LNCaP clone FGC (cell line): ENCODE measurements around the gene APOA1.

Experiments
- DNase-seq: peaks from one replicate; pipeline ENCODE4 v3.0.0-alpha.2; 2011; ENCODE audit warnings: low read depth
- H3K4me3 ChIP-seq: 2 replicates; pipeline ENCODE4 v1.5.1; 2011; ENCODE audit warnings: mild to moderate bottlenecking, low read depth, low read length, control low read depth
- TF ChIP-seq, protein P1 (sequence below): IDR thresholded peaks from 2 replicates; pipeline ENCODE4 v1.5.1; 2012; ENCODE audit warnings: mild to moderate bottlenecking; ENCODE audit not compliant: control insufficient read depth, insufficient read depth; ENCODE audit errors: extremely low read depth

The APOA1 gene

DNA sequence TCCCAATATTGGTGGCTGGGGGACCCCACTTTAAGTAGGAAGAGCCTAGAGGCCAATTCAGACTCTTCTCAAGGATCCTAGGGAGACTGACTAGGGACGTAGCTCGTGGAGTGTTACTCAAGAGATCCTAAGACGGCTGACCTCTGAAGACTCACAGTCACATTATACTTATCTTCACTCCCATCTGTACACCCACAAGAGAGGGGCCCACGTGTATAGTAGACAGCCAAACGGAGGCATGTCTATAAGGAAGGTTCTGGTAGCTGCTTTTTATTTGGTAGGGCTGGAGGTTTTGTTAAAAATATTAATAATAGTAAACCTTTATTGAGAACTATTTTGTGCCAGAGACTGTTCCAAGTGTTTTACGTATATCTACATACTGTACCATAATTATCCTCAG is 22.9 kb upstream of the APOA1 start:
- DNase-seq: no peak
- TF ChIP-seq, protein P1, sequence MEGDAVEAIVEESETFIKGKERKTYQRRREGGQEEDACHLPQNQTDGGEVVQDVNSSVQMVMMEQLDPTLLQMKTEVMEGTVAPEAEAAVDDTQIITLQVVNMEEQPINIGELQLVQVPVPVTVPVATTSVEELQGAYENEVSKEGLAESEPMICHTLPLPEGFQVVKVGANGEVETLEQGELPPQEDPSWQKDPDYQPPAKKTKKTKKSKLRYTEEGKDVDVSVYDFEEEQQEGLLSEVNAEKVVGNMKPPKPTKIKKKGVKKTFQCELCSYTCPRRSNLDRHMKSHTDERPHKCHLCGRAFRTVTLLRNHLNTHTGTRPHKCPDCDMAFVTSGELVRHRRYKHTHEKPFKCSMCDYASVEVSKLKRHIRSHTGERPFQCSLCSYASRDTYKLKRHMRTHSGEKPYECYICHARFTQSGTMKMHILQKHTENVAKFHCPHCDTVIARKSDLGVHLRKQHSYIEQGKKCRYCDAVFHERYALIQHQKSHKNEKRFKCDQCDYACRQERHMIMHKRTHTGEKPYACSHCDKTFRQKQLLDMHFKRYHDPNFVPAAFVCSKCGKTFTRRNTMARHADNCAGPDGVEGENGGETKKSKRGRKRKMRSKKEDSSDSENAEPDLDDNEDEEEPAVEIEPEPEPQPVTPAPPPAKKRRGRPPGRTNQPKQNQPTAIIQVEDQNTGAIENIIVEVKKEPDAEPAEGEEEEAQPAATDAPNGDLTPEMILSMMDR: no peak
- no peak overlapping the region for H3K4me3 ChIP-seq

DNA sequence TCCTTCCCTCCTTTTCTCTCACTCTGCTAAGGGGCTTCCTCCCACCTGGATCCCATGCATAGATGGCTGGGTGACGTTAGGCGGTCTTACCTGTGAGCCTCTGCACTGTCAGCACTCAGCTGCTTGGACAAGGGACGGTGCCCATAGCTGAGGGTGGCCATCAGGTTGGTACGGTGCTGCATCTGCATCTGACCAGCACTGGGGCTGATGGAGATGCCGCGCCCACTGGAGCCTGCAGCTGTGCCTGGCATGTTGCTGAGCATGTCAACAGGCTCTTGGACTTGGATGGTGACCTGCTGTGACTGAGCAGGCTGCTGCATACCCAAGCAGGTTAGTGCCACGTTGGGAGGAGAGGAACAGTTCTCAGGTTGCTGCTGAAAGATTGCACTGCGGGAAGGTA is 21.8 kb upstream of the APOA1 start:
- no peak overlapping the region for H3K4me3 ChIP-seq
- TF ChIP-seq, protein P1: no peak
- no peak for DNase-seq

DNA sequence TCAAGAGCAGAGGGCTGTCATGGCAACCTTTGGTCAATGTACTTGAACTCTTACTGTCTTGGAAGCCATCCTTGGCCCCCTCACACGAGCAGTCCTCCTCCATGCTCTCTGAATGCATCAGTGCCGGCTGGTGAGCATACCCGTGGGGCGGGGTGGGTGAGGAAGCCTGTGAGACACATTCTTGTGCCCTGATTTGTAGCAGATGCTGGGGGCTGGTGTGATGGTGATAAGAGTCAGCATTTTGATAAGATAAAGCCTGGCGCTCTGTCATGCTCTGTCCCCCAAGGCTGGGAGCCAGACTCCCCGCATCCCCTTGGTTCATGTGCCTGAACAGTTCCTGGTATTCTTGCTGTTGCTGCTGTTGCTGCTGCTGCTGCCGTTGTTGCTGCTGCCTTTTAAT is 20.5 kb upstream of the APOA1 start:
- TF ChIP-seq, protein P1: no peak
- DNase-seq: no peak
- H3K4me3 ChIP-seq: no peak overlapping the region

DNA sequence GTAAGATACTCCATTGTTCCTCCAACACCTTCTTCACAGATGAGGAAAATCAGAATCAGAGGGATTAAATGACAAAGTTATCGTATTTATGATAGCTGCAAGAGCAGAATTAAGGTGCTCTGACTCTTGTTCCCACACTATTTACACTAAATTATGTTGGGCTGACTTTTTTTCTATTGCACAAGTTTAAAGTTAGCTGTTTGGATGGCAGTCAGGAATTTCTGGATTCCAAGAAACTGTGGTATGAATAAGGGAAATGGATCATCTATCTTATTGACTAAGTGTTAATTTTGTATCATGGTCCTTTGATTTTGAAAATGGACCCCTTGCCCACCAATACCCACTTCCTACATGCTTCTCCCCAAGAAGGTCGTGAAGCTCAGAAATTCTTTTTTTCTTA is 19.9 kb upstream of the APOA1 start:
- no peak overlapping the region for H3K4me3 ChIP-seq
- TF ChIP-seq, protein P1: no peak
- DNase-seq: no peak

DNA sequence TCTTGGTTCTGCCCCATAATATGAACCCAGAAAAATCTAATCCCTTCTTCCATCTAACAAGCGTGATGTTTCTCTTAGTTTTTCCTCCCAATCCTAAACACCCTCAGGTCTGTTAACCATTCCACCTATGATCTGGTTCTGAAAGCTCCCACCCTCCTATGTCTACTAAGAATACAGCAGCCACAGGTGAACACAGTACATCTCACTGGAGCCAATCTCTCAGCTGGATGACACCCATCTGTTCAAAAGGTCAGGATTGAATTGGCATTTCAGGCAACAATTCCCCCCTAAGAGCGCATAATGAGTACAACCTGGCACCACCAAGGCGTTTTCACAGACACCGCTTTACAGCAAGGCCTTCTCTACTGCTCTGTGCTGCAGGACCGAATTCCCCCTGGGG is 19.0 kb upstream of the APOA1 start:
- no peak overlapping the region for H3K4me3 ChIP-seq
- no peak for DNase-seq
- TF ChIP-seq, protein P1: no peak

DNA sequence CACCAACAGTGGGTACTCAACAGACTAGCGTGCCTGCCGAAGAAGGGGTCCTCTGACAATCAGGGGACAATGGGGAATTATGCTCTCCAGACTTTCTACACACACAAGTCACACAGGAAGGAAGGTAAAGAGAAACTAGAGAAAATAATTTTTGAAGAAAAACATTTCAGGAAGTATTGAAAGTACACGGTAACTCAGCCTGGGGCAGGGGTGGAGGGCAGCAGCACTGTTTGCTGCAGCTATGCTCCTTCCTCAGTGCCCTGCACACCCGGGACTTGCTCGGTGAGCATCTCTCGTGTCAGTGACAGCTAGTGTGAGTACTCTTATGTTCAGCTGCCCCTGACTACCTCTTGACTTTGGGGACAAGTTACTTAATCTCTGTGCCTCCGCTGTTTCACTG is 18.0 kb upstream of the APOA1 start:
- TF ChIP-seq, protein P1: no peak
- H3K4me3 ChIP-seq: no peak overlapping the region
- no peak for DNase-seq

DNA sequence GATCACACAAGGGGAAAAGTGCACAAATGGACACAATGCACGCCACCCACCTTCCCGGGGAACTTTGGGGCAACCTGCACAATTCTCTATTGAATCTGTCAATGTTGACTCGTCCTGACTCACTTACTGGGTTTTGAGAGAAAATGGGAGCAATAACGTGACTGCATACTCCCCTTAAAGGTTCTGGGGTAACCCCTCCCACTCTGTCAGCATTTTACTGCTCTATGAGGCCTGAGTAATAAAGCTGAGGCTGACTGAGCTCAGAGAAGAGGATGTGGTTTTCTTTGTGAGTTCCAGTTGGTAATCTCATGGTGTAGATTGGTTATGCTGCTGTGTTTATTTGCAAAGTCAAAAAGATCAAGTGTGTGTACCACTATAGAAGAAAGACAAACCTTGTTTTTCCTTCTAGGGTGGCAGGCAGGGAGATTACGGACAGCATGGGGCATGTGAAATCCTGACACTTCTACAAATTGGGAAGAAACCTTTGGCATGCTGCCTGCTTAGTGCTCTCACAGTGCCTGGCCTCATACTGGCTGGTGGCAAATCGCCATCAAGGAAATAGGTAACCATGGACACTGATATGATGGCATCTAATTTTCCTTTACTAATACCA is 16.1 kb upstream of the APOA1 start:
- no peak overlapping the region for H3K4me3 ChIP-seq

More for the DNA sequence above, 16.1 kb upstream of the APOA1 start:
- TF ChIP-seq, protein P1: no peak
- peak; percentile 40 for DNase-seq
